Neutrophil (primary cell): ENCODE measurements around the gene SELENOV.

Experiments used
- H3K27ac ChIP-seq: fragments of 200-600 bp; sonication (generic); 2 replicates; pipeline ENCODE4 v1.5.1; 2016; ENCODE audit warnings: mild to moderate bottlenecking, moderate library complexity
- H3K27me3 ChIP-seq: fragments of 200-600 bp; sonication (generic); 2 replicates; pipeline ENCODE4 v1.6.0; 2016; ENCODE audit warnings: mild to moderate bottlenecking
- H3K36me3 ChIP-seq: fragments of 200-600 bp; sonication (generic); 2 replicates; pipeline ENCODE4 v1.5.1; 2017
- H3K4me1 ChIP-seq, 2 experiments: fragments of 200-600 bp in 1 of 2; sonication (generic) in 1 of 2; 1 replicate in 1 of 2; 2 replicates in 1 of 2; pipeline versions ENCODE4 v1.5.1 to v1.6.1; 2013 to 2016; ENCODE audit warnings: low read depth in 1 of 2, low read length in 1 of 2, mild to moderate bottlenecking in 1 of 2, moderate library complexity in 1 of 2; ENCODE audit not compliant: control insufficient read depth in 1 of 2, insufficient read depth in 1 of 2
- H3K4me3 ChIP-seq, 2 experiments: fragments of 200-600 bp in 1 of 2; sonication (generic) in 1 of 2; 1 replicate in 1 of 2; 2 replicates in 1 of 2; pipeline ENCODE4 v1.5.1; 2013 to 2016; ENCODE audit warnings: low read depth in 1 of 2, low read length in 1 of 2, mild to moderate bottlenecking in 1 of 2, moderate library complexity in 1 of 2
- H3K9me3 ChIP-seq: fragments of 200-600 bp; sonication (generic); 2 replicates; pipeline ENCODE4 v1.5.1; 2016
- CTCF ChIP-seq: fragments of 200-600 bp; sonication (generic); IDR thresholded peaks from 2 replicates; pipeline ENCODE4 v1.5.1; 2016; ENCODE audit warnings: antibody characterized with exemption

Gene SELENOV

GRCh38 chr19:39483141-39483540, 31.8 kb upstream of the SELENOV start:
- no peak overlapping the region for H3K27ac ChIP-seq
- no peaks in the 10 kb centered on the region for H3K27me3 ChIP-seq
- H3K36me3 ChIP-seq = peaks cover 27% of the 10 kb centered on the region
- no peak for TF ChIP-seq CTCF
- no peak overlapping the region for H3K4me3 ChIP-seq
- peaks cover 19 to 21% of the 10 kb centered on the region in 2 experiments for H3K4me1 ChIP-seq
- H3K9me3 ChIP-seq = no peaks in the 10 kb centered on the region

DNA sequence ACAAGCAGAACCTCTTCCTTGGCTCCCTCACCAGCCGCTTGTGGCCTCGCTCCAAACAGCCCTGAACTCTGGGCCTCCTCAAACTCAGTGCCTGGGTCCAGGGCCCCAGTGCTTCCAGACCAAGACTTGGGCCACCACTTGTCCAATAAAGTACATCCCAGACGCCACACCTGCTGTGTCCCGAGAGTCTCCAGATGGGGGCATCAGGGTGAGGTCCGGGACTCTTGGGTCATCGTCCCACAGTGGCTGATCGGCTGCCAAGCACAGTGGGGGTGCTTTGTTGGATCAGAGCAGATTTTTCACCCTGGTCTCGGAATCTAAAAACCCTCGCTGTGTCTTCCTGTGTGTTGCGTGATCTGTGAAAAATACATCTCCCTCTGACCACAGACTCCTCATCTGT, 25.2 kb upstream of the SELENOV start:
- Histone ChIP-seq H3K4me3 (no peak overlapping the region), H3K36me3 (peaks cover 59% of the 10 kb centered on the region), H3K27ac (no peak overlapping the region), H3K9me3 (no peaks in the 10 kb centered on the region), H3K4me1 (no peaks in the 10 kb centered on the region), H3K27me3 (no peaks in the 10 kb centered on the region)
- TF ChIP-seq CTCF = no peak

DNA sequence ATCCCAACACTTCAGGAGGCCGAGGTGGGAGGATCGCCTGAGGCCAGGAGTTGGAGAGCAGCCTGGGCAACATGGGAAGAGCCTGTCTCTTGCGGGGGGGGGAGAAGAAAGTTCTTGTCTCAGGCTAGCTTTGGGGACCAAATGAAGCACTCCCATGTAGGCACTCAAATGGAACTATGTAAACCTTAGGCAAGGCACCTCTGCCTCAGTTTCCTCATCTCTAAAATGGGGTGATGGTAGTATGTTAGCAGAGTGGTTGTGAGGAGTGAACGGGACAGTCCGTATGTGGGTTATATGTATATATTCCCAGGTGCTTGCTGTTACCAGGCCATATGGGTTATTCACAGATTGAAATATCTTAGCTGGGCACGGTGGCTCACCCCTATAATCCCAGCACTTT, 22.7 kb upstream of the SELENOV start:
- no peak for TF ChIP-seq CTCF
- H3K27ac ChIP-seq = no peak overlapping the region
- H3K36me3 ChIP-seq = peaks cover 40% of the 10 kb centered on the region
- no peak overlapping the region for H3K4me3 ChIP-seq
- no peaks in the 10 kb centered on the region for H3K9me3 ChIP-seq
- H3K27me3 ChIP-seq = peaks cover 23% of the 10 kb centered on the region
- no peaks in the 10 kb centered on the region for H3K4me1 ChIP-seq

DNA sequence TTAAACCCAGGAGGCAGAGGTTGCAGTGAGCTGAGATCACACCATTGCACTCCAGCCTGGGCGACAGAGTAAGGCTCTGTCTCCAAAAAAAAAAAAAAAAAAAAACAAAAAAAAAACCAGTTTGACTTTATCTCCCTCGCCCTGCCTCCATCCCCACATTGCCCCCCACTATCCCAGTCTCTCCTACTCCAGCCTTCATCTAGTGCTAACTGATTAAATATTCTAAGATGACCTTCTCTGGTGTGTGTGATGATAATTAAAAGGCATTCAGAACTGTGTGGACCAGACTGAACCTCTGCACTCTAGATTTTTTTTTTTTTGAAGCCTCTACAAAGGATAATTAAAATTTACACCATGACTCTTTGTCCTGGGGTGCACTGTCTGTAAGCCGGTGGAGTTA, 22.2 kb upstream of the SELENOV start:
- no peak for TF ChIP-seq CTCF
- Histone ChIP-seq H3K4me3 (no peak overlapping the region), H3K27me3 (peaks cover 29% of the 10 kb centered on the region), H3K27ac (no peak overlapping the region), H3K36me3 (peaks cover 36% of the 10 kb centered on the region), H3K4me1 (no peaks in the 10 kb centered on the region), H3K9me3 (no peaks in the 10 kb centered on the region)

- Histone ChIP-seq H3K9me3 (no peaks in the 10 kb centered on the region), H3K36me3 (peaks cover 17% of the 10 kb centered on the region), H3K4me1 (no peaks in the 10 kb centered on the region), H3K27me3 (peaks cover 48% of the 10 kb centered on the region), H3K4me3 (no peak overlapping the region), H3K27ac (no peak overlapping the region)
- TF ChIP-seq CTCF = no peak
Measured at GRCh38 chr19:39494661-39495060, 20.3 kb upstream of the SELENOV start.

GRCh38 chr19:39496063-39496462, 18.9 kb upstream of the SELENOV start:
- Histone ChIP-seq H3K27ac (no peak overlapping the region), H3K36me3 (peaks cover 4% of the 10 kb centered on the region), H3K9me3 (no peaks in the 10 kb centered on the region), H3K4me3 (no peak overlapping the region), H3K4me1 (no peaks in the 10 kb centered on the region), H3K27me3 (peaks cover 62% of the 10 kb centered on the region)
- TF ChIP-seq CTCF = no peak
